Suprapubic skin (tissue), 4 donors: ENCODE measurements around the gene PIGZ.

Experiments used
- EP300 ChIP-seq: sonication (generic); formaldehyde crosslinking; IDR thresholded peaks from one replicate; pipeline ENCODE4 v1.6.1; 2017; ENCODE audit warnings: antibody characterized with exemption
- POLR2A ChIP-seq, 2 donors: fragments of 450-650 bp; IDR thresholded peaks; one replicate each; pipeline ENCODE4 v1.6.1; 2017; ENCODE audit warnings: antibody characterized with exemption in 2 of 2, mild to moderate bottlenecking in 2 of 2, moderate library complexity in 2 of 2
- POLR2AphosphoS5 ChIP-seq, 3 donors: sonication (generic); formaldehyde crosslinking; IDR thresholded peaks; one replicate each; pipeline ENCODE4 v1.6.1; 2017; ENCODE audit warnings: antibody characterized with exemption in 3 of 3
- TF ChIP-seq, protein P1 (sequence below), 2 donors: fragments of 200-600 bp in 1 of 2; fragments of 450-650 bp in 1 of 2; sonication (generic) in 1 of 2; IDR thresholded peaks; one replicate each; pipeline ENCODE4 v1.5.1; 2016 to 2019; ENCODE audit warnings: antibody characterized with exemption in 2 of 2, mild to moderate bottlenecking in 1 of 2, moderate library complexity in 1 of 2

DNA sequence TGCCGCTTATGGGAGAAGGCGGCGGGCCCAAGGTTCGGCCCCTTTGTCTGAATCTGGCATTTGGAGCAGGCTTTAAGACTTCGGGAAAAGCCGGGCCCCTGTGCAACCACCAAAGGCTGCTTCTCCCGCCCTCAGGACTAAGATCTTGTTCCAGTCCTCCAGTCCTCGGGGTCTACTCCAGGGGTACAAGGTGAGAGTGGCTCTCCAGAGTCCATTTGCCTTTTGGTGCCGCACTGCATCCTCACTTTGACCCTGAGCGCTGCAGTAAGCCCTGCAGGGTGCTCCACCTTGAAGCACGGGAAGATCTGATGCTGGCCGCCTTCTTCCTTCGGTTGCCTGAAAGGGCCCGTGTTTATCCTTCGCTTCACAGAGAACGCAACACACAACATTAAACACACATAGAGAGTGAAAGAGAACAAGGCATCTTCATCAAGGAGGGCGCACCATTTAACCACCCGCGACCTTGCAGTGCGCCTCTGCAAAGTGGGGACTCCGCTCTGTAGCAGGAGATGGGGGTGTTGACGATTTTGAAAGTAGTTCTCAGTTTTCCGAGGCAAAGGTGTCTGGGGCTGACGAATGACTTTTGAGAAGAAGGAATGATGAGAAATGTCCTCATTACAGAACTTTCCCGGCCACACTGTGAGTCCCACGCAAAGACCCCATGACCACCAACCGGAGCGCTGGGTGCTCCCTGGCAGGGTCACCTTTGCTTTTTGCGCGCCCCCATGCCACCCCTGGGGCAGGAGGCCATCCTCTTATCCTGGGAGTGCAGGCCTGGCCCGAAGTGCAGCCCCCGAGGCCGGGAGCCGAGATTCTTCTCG lies 1.0 kb downstream of the PIGZ start:
- TF ChIP-seq, protein P1, sequence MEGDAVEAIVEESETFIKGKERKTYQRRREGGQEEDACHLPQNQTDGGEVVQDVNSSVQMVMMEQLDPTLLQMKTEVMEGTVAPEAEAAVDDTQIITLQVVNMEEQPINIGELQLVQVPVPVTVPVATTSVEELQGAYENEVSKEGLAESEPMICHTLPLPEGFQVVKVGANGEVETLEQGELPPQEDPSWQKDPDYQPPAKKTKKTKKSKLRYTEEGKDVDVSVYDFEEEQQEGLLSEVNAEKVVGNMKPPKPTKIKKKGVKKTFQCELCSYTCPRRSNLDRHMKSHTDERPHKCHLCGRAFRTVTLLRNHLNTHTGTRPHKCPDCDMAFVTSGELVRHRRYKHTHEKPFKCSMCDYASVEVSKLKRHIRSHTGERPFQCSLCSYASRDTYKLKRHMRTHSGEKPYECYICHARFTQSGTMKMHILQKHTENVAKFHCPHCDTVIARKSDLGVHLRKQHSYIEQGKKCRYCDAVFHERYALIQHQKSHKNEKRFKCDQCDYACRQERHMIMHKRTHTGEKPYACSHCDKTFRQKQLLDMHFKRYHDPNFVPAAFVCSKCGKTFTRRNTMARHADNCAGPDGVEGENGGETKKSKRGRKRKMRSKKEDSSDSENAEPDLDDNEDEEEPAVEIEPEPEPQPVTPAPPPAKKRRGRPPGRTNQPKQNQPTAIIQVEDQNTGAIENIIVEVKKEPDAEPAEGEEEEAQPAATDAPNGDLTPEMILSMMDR (IDR thresholded peaks at IDR 0.05), result no peak
- TF ChIP-seq EP300 (no peak), POLR2AphosphoS5 (IDR thresholded peaks at IDR 0.05) (no peak), POLR2A (IDR thresholded peaks at IDR 0.05) (no peak)
